Left ventricle myocardium inferior (tissue), 1 donor: Measurements from ENCODE around the gene CRYZ. TPM values are rescaled to one million over a fixed set of nuclear protein-coding genes. Genes with fewer than 3 reads are reported as not detected.

Source experiments
- DNase-seq: peaks from one replicate; pipeline ENCODE4 v3.0.0-alpha.2; 2020
- H3K27ac ChIP-seq: fragments of 200-600 bp; replicated peaks from 2 replicates; pipeline ENCODE4 v1.8.0; 2021
- H3K27me3 ChIP-seq: fragments of 200-600 bp; 2 replicates; pipeline ENCODE4 v1.8.0; 2021; ENCODE audit warnings: low read depth
- H3K36me3 ChIP-seq: fragments of 200-600 bp; 2 replicates; pipeline ENCODE4 v1.8.0; 2021
- H3K4me1 ChIP-seq: fragments of 200-600 bp; 2 replicates; pipeline ENCODE4 v1.8.0; 2021
- H3K4me3 ChIP-seq: fragments of 200-600 bp; 2 replicates; pipeline ENCODE4 v1.8.0; 2021; ENCODE audit warnings: mild to moderate bottlenecking, moderate library complexity
- H3K9me3 ChIP-seq: fragments of 200-600 bp; replicated peaks from 2 replicates; pipeline ENCODE4 v1.8.0; 2021
- CTCF ChIP-seq: fragments of 200-600 bp; IDR thresholded peaks from 2 replicates; pipeline ENCODE4 v1.8.0; 2021; ENCODE audit warnings: antibody characterized with exemption, mild to moderate bottlenecking, borderline replicate concordance
- intact Hi-C: fragments of 100-400 bp; cut with micrococcal nuclease; formaldehyde crosslinking; loops from one replicate; pipeline ENCODE4 v1.11.0; 2022
- total RNA-seq: library from RNA; stranded (reverse); fragmentation: NEBNext Ultra II Directional; extraction: Animal tissue kit (Norgen Biotek cat#: 25700); gene quantifications from one replicate; pipeline ENCODE4 v1.2.1, GENCODE V29; 2021
- donor health status: DM: no; HTN: yes; CAD: no; lungs with severe emphysema.

CRYZ gene
- total RNA-seq, 1 donor from 2014 or later: 35.3 TPM

- no peak for DNase-seq
- peaks cover 49% of the 10 kb centered on the region for H3K4me1 ChIP-seq
- intact Hi-C loops: no loop called here
- peaks cover 7% of the 10 kb centered on the region for H3K36me3 ChIP-seq
- peaks cover 10% of the 10 kb centered on the region for H3K9me3 ChIP-seq
- H3K4me3 ChIP-seq: no peak overlapping the region
- H3K27ac ChIP-seq: no peak overlapping the region
- no peak for TF ChIP-seq CTCF
- no peaks in the 10 kb centered on the region for H3K27me3 ChIP-seq
Measured at GRCh38 chr1:74728736-74729135, 4.1 kb downstream of the CRYZ start.

- H3K27ac ChIP-seq: no peak overlapping the region
- peaks cover 10% of the 10 kb centered on the region for H3K9me3 ChIP-seq
- peaks cover 34% of the 10 kb centered on the region for H3K36me3 ChIP-seq
- no peaks in the 10 kb centered on the region for H3K27me3 ChIP-seq
- DNase-seq: no peak
- H3K4me3 ChIP-seq: no peak overlapping the region
- intact Hi-C loops: no loop called here
- TF ChIP-seq CTCF: no peak
- peaks cover 25% of the 10 kb centered on the region for H3K4me1 ChIP-seq
Measured at GRCh38 chr1:74726063-74726462, 6.8 kb downstream of the CRYZ start.

GRCh38 chr1:74717626-74718025 is 15.2 kb downstream of the CRYZ start:
- no peak for DNase-seq
- intact Hi-C loops: no loop called here
- H3K36me3 ChIP-seq: peaks cover 83% of the 10 kb centered on the region
- H3K9me3 ChIP-seq: no peaks in the 10 kb centered on the region
- no peak overlapping the region for H3K4me3 ChIP-seq
- no peaks in the 10 kb centered on the region for H3K27me3 ChIP-seq
- TF ChIP-seq CTCF: no peak
- H3K4me1 ChIP-seq: peaks cover 12% of the 10 kb centered on the region
- H3K27ac ChIP-seq: no peak overlapping the region

- Histone ChIP-seq H3K36me3 (peaks cover 79% of the 10 kb centered on the region), H3K4me1 (peaks cover 12% of the 10 kb centered on the region), H3K27me3 (no peaks in the 10 kb centered on the region), H3K27ac (no peak overlapping the region), H3K9me3 (no peaks in the 10 kb centered on the region), H3K4me3 (no peak overlapping the region)
- no peak for TF ChIP-seq CTCF
- DNase-seq: no peak
- intact Hi-C loops: no loop called here
Measured at GRCh38 chr1:74716822-74717221, 16.0 kb downstream of the CRYZ start.

GRCh38 chr1:74715806-74716205 is 17.0 kb downstream of the CRYZ start:
- Histone ChIP-seq H3K9me3 (no peaks in the 10 kb centered on the region), H3K4me1 (peaks cover 12% of the 10 kb centered on the region), H3K27me3 (no peaks in the 10 kb centered on the region), H3K4me3 (no peak overlapping the region), H3K36me3 (peaks cover 79% of the 10 kb centered on the region), H3K27ac (no peak overlapping the region)
- intact Hi-C loops: no loop called here
- no peak for DNase-seq
- no peak for TF ChIP-seq CTCF

- TF ChIP-seq CTCF: no peak
- H3K27ac ChIP-seq: no peak overlapping the region
- H3K36me3 ChIP-seq: peaks cover 78% of the 10 kb centered on the region
- DNase-seq: no peak
- H3K27me3 ChIP-seq: no peaks in the 10 kb centered on the region
- no peak overlapping the region for H3K4me3 ChIP-seq
- intact Hi-C loops: no loop called here
- peaks cover 12% of the 10 kb centered on the region for H3K4me1 ChIP-seq
- no peaks in the 10 kb centered on the region for H3K9me3 ChIP-seq
Measured at GRCh38 chr1:74715236-74715502, 17.7 kb downstream of the CRYZ start.
